ENCODE data around the gene MAPRE3.

The MAPRE3 gene

DNA sequence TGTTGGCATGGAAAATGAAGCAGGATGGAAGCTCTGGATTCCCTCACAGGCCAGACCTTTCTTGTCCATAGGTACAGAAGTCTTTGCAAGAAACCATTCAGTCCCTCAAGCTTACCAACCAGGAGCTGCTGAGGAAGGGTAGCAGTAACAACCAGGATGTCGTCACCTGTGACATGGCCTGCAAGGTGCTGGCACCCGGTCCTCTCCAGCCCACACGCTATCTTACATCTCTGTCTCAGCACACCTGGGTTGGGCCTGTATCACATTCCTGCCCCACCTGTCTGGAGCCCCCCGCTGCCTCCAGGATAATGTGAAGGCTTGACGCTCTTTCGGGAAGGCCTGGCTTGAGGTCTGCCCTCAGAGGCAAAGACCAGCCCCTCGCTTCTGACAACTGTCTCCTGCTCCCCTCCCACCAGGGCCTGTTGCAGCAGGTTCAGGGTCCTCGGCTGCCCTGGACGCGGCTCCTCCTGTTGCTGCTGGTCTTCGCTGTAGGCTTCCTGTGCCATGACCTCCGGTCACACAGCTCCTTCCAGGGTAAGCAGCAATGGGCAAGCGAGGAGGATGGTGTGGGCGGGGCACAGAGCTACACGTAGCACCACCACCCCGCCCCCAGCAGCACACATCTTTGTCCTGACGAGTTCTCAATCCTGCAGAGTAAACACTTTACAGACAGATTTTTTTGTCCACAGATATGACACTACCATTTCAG, 68.3 kb downstream of the MAPRE3 start:
- POLR2A ChIA-PET, result interaction anchor here (1.8 to 2.5 kb wide), 3 partner anchors 8 to 33 kb away, joined by 6 to 11 read pairs (median 10); partner anchors contain the start of genes AGBL5 and OST4
- TF ChIP-seq HDGF (IDR thresholded peaks at IDR 0.05; ENCODE audit: borderline replicate concordance), result no peak
- TF ChIP-seq L3MBTL2 (conservative IDR thresholded peaks at IDR 0.05), result no peak
- no peak for TF ChIP-seq SUZ12 (IDR thresholded peaks at IDR 0.05)
- TF ChIP-seq NFRKB (IDR thresholded peaks at IDR 0.05), result no peak
- no peak for TF ChIP-seq ELF4 (IDR thresholded peaks at IDR 0.05)

DNA sequence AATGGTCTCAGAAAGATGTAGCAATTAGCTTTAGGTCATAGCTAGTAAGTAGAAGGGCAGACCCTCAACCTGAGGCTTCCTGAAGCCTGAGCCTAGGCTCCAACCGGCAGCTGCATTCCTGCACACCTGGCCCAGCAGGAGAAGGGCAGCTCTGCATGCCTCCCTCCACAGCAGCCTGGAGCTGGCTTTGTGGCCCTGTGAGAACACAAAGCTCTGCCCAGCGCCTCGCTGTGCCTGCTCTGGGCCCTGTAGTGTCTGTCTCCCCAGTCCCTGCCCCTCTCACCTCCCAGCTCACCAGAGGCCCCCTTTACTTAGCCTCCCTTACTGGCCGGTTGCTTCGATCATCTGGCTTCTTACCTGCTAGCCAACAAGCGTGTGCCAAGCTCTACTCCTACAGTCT, 69.0 kb downstream of the MAPRE3 start:
- TF ChIP-seq FOXK2 (IDR thresholded peaks at IDR 0.05) (no peak), LEF1 (IDR thresholded peaks at IDR 0.05; ENCODE audit: borderline replicate concordance) (no peak), BHLHE40 (IDR thresholded peaks at IDR 0.05; ENCODE audit: borderline replicate concordance) (no peak), FOXM1 (IDR thresholded peaks at IDR 0.05; ENCODE audit: borderline replicate concordance) (no peak), NFRKB (IDR thresholded peaks at IDR 0.05) (no peak), L3MBTL2 (conservative IDR thresholded peaks at IDR 0.05) (no peak), SP1 (IDR thresholded peaks at IDR 0.05) (no peak), HDGF (IDR thresholded peaks at IDR 0.05; ENCODE audit: borderline replicate concordance) (no peak), CTBP1 (IDR thresholded peaks at IDR 0.05; ENCODE audit: borderline replicate concordance) (no peak), SUZ12 (IDR thresholded peaks at IDR 0.05) (no peak), TARDBP (IDR thresholded peaks at IDR 0.05) (no peak), ZNF384 (IDR thresholded peaks at IDR 0.05) (no peak), ARNT (IDR thresholded peaks at IDR 0.05) (no peak), ELF4 (IDR thresholded peaks at IDR 0.05) (no peak), FOXA1 (IDR thresholded peaks at IDR 0.05) (no peak)
- TF ChIP-seq, protein P1, sequence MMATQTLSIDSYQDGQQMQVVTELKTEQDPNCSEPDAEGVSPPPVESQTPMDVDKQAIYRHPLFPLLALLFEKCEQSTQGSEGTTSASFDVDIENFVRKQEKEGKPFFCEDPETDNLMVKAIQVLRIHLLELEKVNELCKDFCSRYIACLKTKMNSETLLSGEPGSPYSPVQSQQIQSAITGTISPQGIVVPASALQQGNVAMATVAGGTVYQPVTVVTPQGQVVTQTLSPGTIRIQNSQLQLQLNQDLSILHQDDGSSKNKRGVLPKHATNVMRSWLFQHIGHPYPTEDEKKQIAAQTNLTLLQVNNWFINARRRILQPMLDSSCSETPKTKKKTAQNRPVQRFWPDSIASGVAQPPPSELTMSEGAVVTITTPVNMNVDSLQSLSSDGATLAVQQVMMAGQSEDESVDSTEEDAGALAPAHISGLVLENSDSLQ (IDR thresholded peaks at IDR 0.05), result no peak
- ChIA-PET POLR2A (interaction anchor here (1.1 to 2.5 kb wide), 5 partner anchors 8 to 84 kb away, joined by 3 to 11 read pairs (median 8); partner anchors contain the start of genes AGBL5 and OST4), CTCF (interaction anchor here (0.7 kb wide), 1 partner anchor 14 kb away, joined by 3 read pairs; no protein-coding TSS in a partner anchor)

More for the DNA sequence above, 68.3 kb downstream of the MAPRE3 start:
- DNase-seq (ENCODE audit: extremely low spot score), result no peak
- CTCF ChIA-PET, result interaction anchor here (0.7 kb wide), 1 partner anchor 14 kb away, joined by 3 read pairs; no protein-coding TSS in a partner anchor

DNA sequence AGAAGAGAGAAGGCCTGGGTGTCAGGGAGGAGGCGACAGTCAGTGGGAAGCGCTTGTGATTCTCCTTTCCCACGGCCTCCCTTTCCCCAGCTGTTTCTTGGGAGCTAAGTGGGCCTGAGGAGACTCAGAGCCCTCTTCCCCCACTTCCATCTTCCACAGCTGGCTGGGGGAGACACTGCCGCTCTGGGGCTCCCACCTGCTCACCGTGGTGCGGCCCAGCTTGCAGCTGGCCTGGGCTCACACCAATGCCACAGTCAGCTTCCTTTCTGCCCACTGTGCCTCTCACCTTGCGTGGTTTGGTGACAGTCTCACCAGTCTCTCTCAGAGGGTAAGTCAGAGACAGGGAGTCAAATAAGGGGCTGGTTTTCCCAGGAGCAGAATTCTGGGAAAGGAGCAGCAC, 69.4 kb downstream of the MAPRE3 start:
- ChIA-PET POLR2A (interaction anchor here (1.1 to 2.2 kb wide), 5 partner anchors 9 to 83 kb away, joined by 3 to 11 read pairs (median 6); partner anchors contain the start of genes AGBL5 and OST4), CTCF (no interaction called here)
- no peak for TF ChIP-seq FOXA1 (IDR thresholded peaks at IDR 0.05)
- no peak for TF ChIP-seq LEF1 (IDR thresholded peaks at IDR 0.05; ENCODE audit: borderline replicate concordance)
- no peak for TF ChIP-seq FOXK2 (IDR thresholded peaks at IDR 0.05)
- TF ChIP-seq, protein P1 (IDR thresholded peaks at IDR 0.05), result no peak
- TF ChIP-seq BHLHE40 (IDR thresholded peaks at IDR 0.05; ENCODE audit: borderline replicate concordance), result no peak
- no peak for TF ChIP-seq ZNF384 (IDR thresholded peaks at IDR 0.05)
- TF ChIP-seq SP1 (IDR thresholded peaks at IDR 0.05), result no peak
- TF ChIP-seq CTBP1 (IDR thresholded peaks at IDR 0.05; ENCODE audit: borderline replicate concordance), result no peak
- no peak for TF ChIP-seq ARNT (IDR thresholded peaks at IDR 0.05)
- no peak for DNase-seq (ENCODE audit: extremely low spot score)

More for the DNA sequence above, 69.0 kb downstream of the MAPRE3 start:
- DNase-seq (ENCODE audit: extremely low spot score), result no peak

DNA sequence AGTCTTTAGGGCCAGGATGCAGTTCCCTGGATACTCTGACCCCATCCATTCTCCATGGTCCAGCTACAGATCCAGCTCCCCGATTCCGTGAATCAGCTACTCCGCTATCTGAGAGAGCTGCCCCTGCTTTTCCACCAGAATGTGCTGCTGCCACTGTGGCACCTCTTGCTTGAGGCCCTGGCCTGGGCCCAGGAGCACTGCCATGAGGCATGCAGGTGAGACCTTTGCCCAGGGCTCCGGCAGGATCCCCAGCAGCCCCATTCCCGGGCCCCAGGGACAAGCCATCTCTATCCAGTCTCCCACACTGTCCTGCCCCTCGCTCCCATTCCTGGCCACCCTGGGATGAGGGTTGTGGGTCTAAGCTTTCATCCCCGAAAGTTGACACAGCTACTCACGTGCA, 69.8 kb downstream of the MAPRE3 start:
- ChIA-PET CTCF (no interaction called here), POLR2A (interaction anchor here (1.1 to 2.2 kb wide), 4 partner anchors 9 to 83 kb away, joined by 3 to 11 read pairs (median 6); partner anchors contain the start of gene AGBL5)
- no peak for TF ChIP-seq ZNF384 (IDR thresholded peaks at IDR 0.05)
- TF ChIP-seq SUZ12 (IDR thresholded peaks at IDR 0.05), result no peak
- TF ChIP-seq CTBP1 (IDR thresholded peaks at IDR 0.05; ENCODE audit: borderline replicate concordance), result no peak
- no peak for TF ChIP-seq HDGF (IDR thresholded peaks at IDR 0.05; ENCODE audit: borderline replicate concordance)
- no peak for TF ChIP-seq BHLHE40 (IDR thresholded peaks at IDR 0.05; ENCODE audit: borderline replicate concordance)
- TF ChIP-seq FOXK2 (IDR thresholded peaks at IDR 0.05), result no peak
- TF ChIP-seq NFRKB (IDR thresholded peaks at IDR 0.05), result no peak
- TF ChIP-seq, protein P1 (IDR thresholded peaks at IDR 0.05), result no peak
- TF ChIP-seq ELF4 (IDR thresholded peaks at IDR 0.05), result no peak
- TF ChIP-seq TARDBP (IDR thresholded peaks at IDR 0.05), result no peak
- no peak for TF ChIP-seq LEF1 (IDR thresholded peaks at IDR 0.05; ENCODE audit: borderline replicate concordance)
- TF ChIP-seq FOXM1 (IDR thresholded peaks at IDR 0.05; ENCODE audit: borderline replicate concordance), result no peak
- TF ChIP-seq SP1 (IDR thresholded peaks at IDR 0.05), result no peak
- TF ChIP-seq L3MBTL2 (conservative IDR thresholded peaks at IDR 0.05), result no peak
- no peak for TF ChIP-seq ARNT (IDR thresholded peaks at IDR 0.05)
- TF ChIP-seq FOXA1 (IDR thresholded peaks at IDR 0.05), result no peak
- DNase-seq (ENCODE audit: extremely low spot score), result no peak

DNA sequence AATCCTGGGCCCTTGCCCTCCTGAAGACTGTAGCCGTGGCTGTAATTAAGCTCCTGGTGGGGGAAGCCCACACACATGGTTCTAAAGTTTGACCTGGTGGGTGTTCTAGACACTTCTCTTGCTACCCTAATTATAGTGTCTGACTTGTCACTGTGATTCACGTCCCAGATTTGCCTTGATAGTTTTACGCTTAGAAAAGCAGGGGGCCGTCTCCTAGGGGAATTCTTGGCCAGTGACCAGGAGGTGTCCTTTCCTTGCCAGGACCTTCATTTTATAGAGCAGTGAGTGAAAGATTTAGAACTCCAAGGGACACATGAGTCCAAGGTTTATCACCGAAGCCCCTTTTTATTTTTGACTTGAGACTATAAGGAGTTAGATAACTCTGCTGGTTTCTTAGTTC, 71.3 kb downstream of the MAPRE3 start:
- ChIA-PET POLR2A (interaction anchor here (1.0 to 2.6 kb wide), 3 partner anchors 8 to 30 kb away, joined by 3 to 18 read pairs (median 3); partner anchors contain the start of genes OST4 and TMEM214), CTCF (no interaction called here)
- TF ChIP-seq L3MBTL2 (conservative IDR thresholded peaks at IDR 0.05), result no peak
- TF ChIP-seq ARNT (IDR thresholded peaks at IDR 0.05), result no peak
- TF ChIP-seq FOXK2 (IDR thresholded peaks at IDR 0.05), result no peak
- TF ChIP-seq BHLHE40 (IDR thresholded peaks at IDR 0.05; ENCODE audit: borderline replicate concordance), result no peak
- TF ChIP-seq CTBP1 (IDR thresholded peaks at IDR 0.05; ENCODE audit: borderline replicate concordance), result no peak
- no peak for TF ChIP-seq NFRKB (IDR thresholded peaks at IDR 0.05)
- DNase-seq (ENCODE audit: extremely low spot score), result no peak

Data from HEK293T (cell line).